A673 (cell line): ENCODE results near the gene CEBPA.

ENCODE experiments used
- EZH2 ChIP-seq: fragments of 200-600 bp; sonication (generic); IDR thresholded peaks from 2 replicates; pipeline ENCODE4 v1.6.1; 2017; ENCODE audit warnings: borderline replicate concordance, low read depth, mild to moderate bottlenecking, mixed read lengths, antibody characterized with exemption, low read length; ENCODE audit not compliant: poor library complexity, severe bottlenecking
- TF ChIP-seq, protein P1 (sequence below): fragments of 300-800, 200-600 bp; sonication (generic); conservative IDR thresholded peaks from 2 replicates; pipeline ENCODE4 v1.5.1; 2017; ENCODE audit warnings: low read depth, mild to moderate bottlenecking, antibody characterized with exemption, low read length, moderate library complexity, mixed read lengths

GRCh38 chr19:33263325-33264023 is 38.9 kb downstream of the CEBPA start:
- TF ChIP-seq, protein P1, sequence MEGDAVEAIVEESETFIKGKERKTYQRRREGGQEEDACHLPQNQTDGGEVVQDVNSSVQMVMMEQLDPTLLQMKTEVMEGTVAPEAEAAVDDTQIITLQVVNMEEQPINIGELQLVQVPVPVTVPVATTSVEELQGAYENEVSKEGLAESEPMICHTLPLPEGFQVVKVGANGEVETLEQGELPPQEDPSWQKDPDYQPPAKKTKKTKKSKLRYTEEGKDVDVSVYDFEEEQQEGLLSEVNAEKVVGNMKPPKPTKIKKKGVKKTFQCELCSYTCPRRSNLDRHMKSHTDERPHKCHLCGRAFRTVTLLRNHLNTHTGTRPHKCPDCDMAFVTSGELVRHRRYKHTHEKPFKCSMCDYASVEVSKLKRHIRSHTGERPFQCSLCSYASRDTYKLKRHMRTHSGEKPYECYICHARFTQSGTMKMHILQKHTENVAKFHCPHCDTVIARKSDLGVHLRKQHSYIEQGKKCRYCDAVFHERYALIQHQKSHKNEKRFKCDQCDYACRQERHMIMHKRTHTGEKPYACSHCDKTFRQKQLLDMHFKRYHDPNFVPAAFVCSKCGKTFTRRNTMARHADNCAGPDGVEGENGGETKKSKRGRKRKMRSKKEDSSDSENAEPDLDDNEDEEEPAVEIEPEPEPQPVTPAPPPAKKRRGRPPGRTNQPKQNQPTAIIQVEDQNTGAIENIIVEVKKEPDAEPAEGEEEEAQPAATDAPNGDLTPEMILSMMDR = no peak
- TF ChIP-seq EZH2 = no peak
